HG03460 (cell line): Measurements from ENCODE around the gene OPN4.

Experiments used
- ATAC-seq: cut with Tn5 transposase; IDR thresholded peaks from one replicate; pipeline ENCODE4 v1.9.1; 2021; ENCODE audit not compliant: unreplicated experiment

Gene OPN4

GRCh38 chr10:86715836-86716235 lies 61.5 kb downstream of the OPN4 start:
- no peak for ATAC-seq
